SK-N-SH (cell line): ENCODE measurements around the gene C7orf25. TPM values are rescaled to one million over a fixed set of nuclear protein-coding genes. Genes with fewer than 3 reads are reported as not detected.

Experiments
- CTCF ChIA-PET: fragments of 300-600, 350-600 bp; formaldehyde crosslinking; extraction: SDS; loops from one replicate; lab custom pipeline; 2021; lab: Yijun Ruan, JAX
- POLR2A ChIA-PET: fragments of 350-600 bp; sonication (Branson Sonifier 250); formaldehyde crosslinking; extraction: SDS; loops from one replicate; lab custom pipeline; 2020; ENCODE audit warnings: antibody characterized with exemption, inconsistent platforms; lab: Yijun Ruan, JAX
- DNase-seq: peaks from one replicate; pipeline ENCODE4 v3.0.0; 2012
- H2AFZ ChIP-seq: fragments of 200-600 bp; sonication (generic); 2 replicates; pipeline ENCODE4 v1.8.1; 2016; ENCODE audit warnings: antibody characterized with exemption, mild to moderate bottlenecking, low read depth
- H3F3A ChIP-seq: fragments of 200-600 bp; sonication (generic); replicated peaks from 2 replicates; pipeline ENCODE3; 2016; ENCODE audit warnings: antibody characterized with exemption, mild to moderate bottlenecking; ENCODE audit not compliant: insufficient read depth
- H3K27ac ChIP-seq, 2 experiments: fragments of 200-500 bp in 1 of 2; fragments of 200-600 bp in 1 of 2; sonication (Bioruptor generic) in 1 of 2; sonication (generic), shearing (Covaris generic) in 1 of 2; 2 replicates each; pipeline versions ENCODE4 v1.5.1 to v1.6.1; 2014 to 2016; ENCODE audit warnings: low read depth in 2 of 2, inconsistent platforms in 1 of 2, low read length in 1 of 2, mild to moderate bottlenecking in 1 of 2, mixed read lengths in 1 of 2
- H3K27me3 ChIP-seq: fragments of 200-600 bp; sonication (generic), shearing (Covaris generic); 2 replicates; pipeline ENCODE4 v1.6.1; 2016; ENCODE audit warnings: mixed run types; ENCODE audit not compliant: insufficient read depth
- H3K36me3 ChIP-seq, 2 experiments: fragments of 200-500 bp in 1 of 2; fragments of 200-600 bp in 1 of 2; sonication (Bioruptor generic) in 1 of 2; sonication (generic) in 1 of 2; replicated peaks in 1 of 2; 2 replicates each; pipeline versions ENCODE3 to v1.5.1; 2014 to 2016; ENCODE audit warnings: low read length in 1 of 2, mild to moderate bottlenecking in 1 of 2; ENCODE audit not compliant: insufficient read depth in 2 of 2, control insufficient read depth in 1 of 2
- H3K4me1 ChIP-seq, 2 experiments: fragments of 200-500 bp in 1 of 2; fragments of 200-600 bp in 1 of 2; sonication (Bioruptor generic) in 1 of 2; sonication (generic), shearing (Covaris generic) in 1 of 2; 2 replicates each; pipeline versions ENCODE4 v1.5.1 to v1.6.1; 2014 to 2016; ENCODE audit warnings: low read depth in 1 of 2, low read length in 1 of 2, mixed run types in 1 of 2; ENCODE audit not compliant: insufficient read depth in 2 of 2, control insufficient read depth in 1 of 2
- H3K4me2 ChIP-seq: fragments of 200-600 bp; sonication (generic), shearing (Covaris generic); 2 replicates; pipeline ENCODE4 v1.6.1; 2017; ENCODE audit warnings: mixed run types
- H3K4me3 ChIP-seq, 2 experiments: fragments of 200-500 bp in 1 of 2; fragments of 200-600 bp in 1 of 2; sonication (Bioruptor generic) in 1 of 2; sonication (generic), shearing (Covaris generic) in 1 of 2; 2 replicates each; pipeline versions ENCODE4 v1.5.1 to v1.8.1; 2014 to 2016; ENCODE audit warnings: low read depth in 2 of 2, inconsistent platforms in 1 of 2, low read length in 1 of 2, mild to moderate bottlenecking in 1 of 2, mixed read lengths in 1 of 2, moderate library complexity in 1 of 2
- H3K79me2 ChIP-seq: fragments of 200-600 bp; sonication (generic); 2 replicates; pipeline ENCODE4 v1.8.1; 2017; ENCODE audit warnings: mild to moderate bottlenecking; ENCODE audit not compliant: insufficient read depth
- H3K9ac ChIP-seq: fragments of 200-600 bp; sonication (generic); 2 replicates; pipeline ENCODE4 v1.6.1; 2017; ENCODE audit warnings: mixed run types
- H3K9me2 ChIP-seq: fragments of 200-600 bp; sonication (generic); 2 replicates; pipeline ENCODE4 v1.6.1; 2017; ENCODE audit warnings: mixed run types
- H3K9me3 ChIP-seq: fragments of 200-600 bp; sonication (generic); 2 replicates; pipeline ENCODE4 v1.6.1; 2017; ENCODE audit warnings: mixed run types, mild to moderate bottlenecking, moderate library complexity
- H4K20me1 ChIP-seq: fragments of 200-600 bp; sonication (generic); 2 replicates; pipeline ENCODE4 v1.6.1; 2017; ENCODE audit warnings: mild to moderate bottlenecking, mixed run types; ENCODE audit not compliant: insufficient read depth
- CHD2 ChIP-seq: fragments of 150-350 bp; IDR thresholded peaks from 2 replicates; pipeline ENCODE4 v1.6.1; 2018; ENCODE audit warnings: low read length; ENCODE audit not compliant: partially characterized antibody
- ELF1 ChIP-seq: IDR thresholded peaks from 2 replicates; pipeline ENCODE4 v1.4.0; 2012
- FOXJ3 ChIP-seq: sonication (generic); formaldehyde crosslinking; IDR thresholded peaks from 2 replicates; pipeline ENCODE4 v1.5.1; 2020; ENCODE audit warnings: mild to moderate bottlenecking, missing genetic modification reagents
- GATA2 ChIP-seq: sonication (generic); formaldehyde crosslinking; IDR thresholded peaks from 2 replicates; pipeline ENCODE4 v1.5.0; 2020; ENCODE audit warnings: mild to moderate bottlenecking, missing genetic modification reagents
- JUND ChIP-seq: IDR thresholded peaks from 2 replicates; pipeline ENCODE4 v1.4.0; 2012
- NFIC ChIP-seq: IDR thresholded peaks from 2 replicates; pipeline ENCODE4 v1.4.0; 2012; ENCODE audit warnings: borderline replicate concordance
- NRF1 ChIP-seq: IDR thresholded peaks from 2 replicates; pipeline ENCODE4 v1.6.1; 2012; ENCODE audit warnings: low read depth, mild to moderate bottlenecking, low read length
- POLR2AphosphoS5 ChIP-seq: IDR thresholded peaks from 2 replicates; pipeline ENCODE4 v1.6.1; 2012; ENCODE audit warnings: low read depth, low read length
- RXRA ChIP-seq: IDR thresholded peaks from 2 replicates; pipeline ENCODE4 v1.4.0; 2012; ENCODE audit warnings: low read depth, mild to moderate bottlenecking, borderline replicate concordance
- SMC3 ChIP-seq: IDR thresholded peaks from 2 replicates; pipeline ENCODE4 v1.6.1; 2012; ENCODE audit warnings: low read depth, low read length, improper control_type of control experiment
- TCF12 ChIP-seq: IDR thresholded peaks from 2 replicates; pipeline ENCODE4 v1.4.0; 2012
- WGBS: methylation state at CpG from one replicate; pipeline ENCODE4 v1.1.6; 2017; ENCODE audit warnings: low lambda C conversion rate; 5-methylcytosine and 5-hydroxymethylcytosine counted together
- polyA plus RNA-seq, 3 experiments: library from polyadenylated mRNA; depleted of rRNA; stranded (reverse); fragments of >200 nt; gene quantifications; 2 replicates each; pipeline ENCODE4 v1.2.3, GENCODE V29; 2012
- TF ChIP-seq, protein P1 (sequence below): fragments of 150-350 bp; IDR thresholded peaks from 2 replicates; pipeline ENCODE4 v1.6.1; 2016; ENCODE audit warnings: mild to moderate bottlenecking, low read depth, low read length
- TF ChIP-seq, protein P2 (sequence below): fragments of 150-350 bp; IDR thresholded peaks from 2 replicates; pipeline ENCODE4 v1.6.1; 2017; ENCODE audit warnings: antibody characterized with exemption, low read length, low read depth, borderline replicate concordance
- TF ChIP-seq, protein P3 (sequence below): IDR thresholded peaks from 2 replicates; pipeline ENCODE4 v1.6.1; 2012; ENCODE audit warnings: mild to moderate bottlenecking, low read depth, low read length, moderate library complexity

Gene C7orf25
- polyA plus RNA-seq, 1 of the 3 experiments (the other 2 are of a cell fraction): 6.1 TPM

DNA sequence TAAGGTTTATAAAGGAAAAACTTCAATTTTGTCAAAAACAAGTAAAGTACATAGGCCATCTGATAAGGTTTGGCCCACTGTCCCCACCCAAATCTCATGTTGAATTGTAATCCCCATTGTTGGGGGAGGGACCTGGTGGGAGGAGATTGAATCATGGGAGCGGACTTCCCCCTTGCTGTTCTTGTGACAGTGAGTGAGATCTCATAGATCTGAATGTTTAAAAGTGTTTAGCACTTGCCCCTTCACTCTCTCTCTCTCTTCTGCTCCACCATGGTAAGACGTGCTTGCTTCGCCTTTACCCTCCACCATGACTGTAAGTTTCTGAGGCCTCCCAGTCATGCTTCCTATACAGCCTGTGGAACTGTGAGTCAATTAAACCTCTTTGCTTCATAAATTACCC is 38.5 kb upstream of the C7orf25 start:
- ChIA-PET CTCF (interaction anchor here (1.3 to 5.2 kb wide), 3 partner anchors 9 to 570 kb away, joined by 3 to 38 read pairs (median 7); no protein-coding TSS in a partner anchor), POLR2A (no interaction called here)
- Histone ChIP-seq H3K4me3 (no peak overlapping the region), H3K9me3 (no peaks in the 10 kb centered on the region), H2AFZ (no peak overlapping the region), H3K4me1 (no peaks in the 10 kb centered on the region; a peak in 1 of 4 replicates), H3K27me3 (no peaks in the 10 kb centered on the region), H3K4me2 (no peak overlapping the region), H3F3A (no peaks in the 10 kb centered on the region), H3K36me3 (no peaks in the 10 kb centered on the region), H3K9ac (no peak overlapping the region), H3K79me2 (no peaks in the 10 kb centered on the region), H4K20me1 (no peaks in the 10 kb centered on the region), H3K9me2 (no peaks in the 10 kb centered on the region), H3K27ac (no peak overlapping the region)
- TF ChIP-seq RXRA (no peak), FOXJ3 (CRISPR knock-in tag) (no peak), ELF1 (no peak), GATA2 (CRISPR knock-in tag) (no peak), NRF1 (no peak), SMC3 (no peak), TCF12 (no peak), NFIC (no peak)
- TF ChIP-seq, protein P1, sequence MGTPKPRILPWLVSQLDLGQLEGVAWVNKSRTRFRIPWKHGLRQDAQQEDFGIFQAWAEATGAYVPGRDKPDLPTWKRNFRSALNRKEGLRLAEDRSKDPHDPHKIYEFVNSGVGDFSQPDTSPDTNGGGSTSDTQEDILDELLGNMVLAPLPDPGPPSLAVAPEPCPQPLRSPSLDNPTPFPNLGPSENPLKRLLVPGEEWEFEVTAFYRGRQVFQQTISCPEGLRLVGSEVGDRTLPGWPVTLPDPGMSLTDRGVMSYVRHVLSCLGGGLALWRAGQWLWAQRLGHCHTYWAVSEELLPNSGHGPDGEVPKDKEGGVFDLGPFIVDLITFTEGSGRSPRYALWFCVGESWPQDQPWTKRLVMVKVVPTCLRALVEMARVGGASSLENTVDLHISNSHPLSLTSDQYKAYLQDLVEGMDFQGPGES: no peak
- TF ChIP-seq, protein P2, sequence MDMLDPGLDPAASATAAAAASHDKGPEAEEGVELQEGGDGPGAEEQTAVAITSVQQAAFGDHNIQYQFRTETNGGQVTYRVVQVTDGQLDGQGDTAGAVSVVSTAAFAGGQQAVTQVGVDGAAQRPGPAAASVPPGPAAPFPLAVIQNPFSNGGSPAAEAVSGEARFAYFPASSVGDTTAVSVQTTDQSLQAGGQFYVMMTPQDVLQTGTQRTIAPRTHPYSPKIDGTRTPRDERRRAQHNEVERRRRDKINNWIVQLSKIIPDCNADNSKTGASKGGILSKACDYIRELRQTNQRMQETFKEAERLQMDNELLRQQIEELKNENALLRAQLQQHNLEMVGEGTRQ: no peak
- WGBS: 26% methylated on average over 3 of the region's 3 CpGs
- DNase-seq: no peak

DNA sequence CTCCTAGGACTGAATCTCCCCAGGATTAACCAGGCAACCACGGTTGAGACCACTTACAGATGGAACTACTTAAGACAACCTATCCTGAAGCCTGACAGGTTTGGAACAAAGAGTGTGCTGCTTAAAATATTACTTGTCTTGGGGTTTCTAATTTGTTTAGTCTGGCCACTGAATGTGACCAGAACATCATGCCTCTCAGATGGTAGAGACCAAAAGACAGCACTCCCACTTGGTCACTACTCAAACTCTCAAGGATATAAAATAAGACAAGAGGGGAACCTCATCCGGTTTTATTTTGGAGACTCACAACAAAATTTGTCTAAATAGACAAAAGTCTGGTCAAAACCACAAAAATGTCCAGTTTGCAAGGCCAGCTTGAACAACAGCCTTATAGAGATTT is 35.7 kb upstream of the C7orf25 start:
- Histone ChIP-seq H2AFZ (no peak overlapping the region), H3K4me2 (no peak overlapping the region), H3K4me1 (no peaks in the 10 kb centered on the region; a peak in 1 of 4 replicates), H3K27me3 (no peaks in the 10 kb centered on the region)
- DNase-seq: no peak
- TF ChIP-seq CHD2: no peak
- no peak for TF ChIP-seq POLR2AphosphoS5
- TF ChIP-seq JUND: no peak
- TF ChIP-seq, protein P3, sequence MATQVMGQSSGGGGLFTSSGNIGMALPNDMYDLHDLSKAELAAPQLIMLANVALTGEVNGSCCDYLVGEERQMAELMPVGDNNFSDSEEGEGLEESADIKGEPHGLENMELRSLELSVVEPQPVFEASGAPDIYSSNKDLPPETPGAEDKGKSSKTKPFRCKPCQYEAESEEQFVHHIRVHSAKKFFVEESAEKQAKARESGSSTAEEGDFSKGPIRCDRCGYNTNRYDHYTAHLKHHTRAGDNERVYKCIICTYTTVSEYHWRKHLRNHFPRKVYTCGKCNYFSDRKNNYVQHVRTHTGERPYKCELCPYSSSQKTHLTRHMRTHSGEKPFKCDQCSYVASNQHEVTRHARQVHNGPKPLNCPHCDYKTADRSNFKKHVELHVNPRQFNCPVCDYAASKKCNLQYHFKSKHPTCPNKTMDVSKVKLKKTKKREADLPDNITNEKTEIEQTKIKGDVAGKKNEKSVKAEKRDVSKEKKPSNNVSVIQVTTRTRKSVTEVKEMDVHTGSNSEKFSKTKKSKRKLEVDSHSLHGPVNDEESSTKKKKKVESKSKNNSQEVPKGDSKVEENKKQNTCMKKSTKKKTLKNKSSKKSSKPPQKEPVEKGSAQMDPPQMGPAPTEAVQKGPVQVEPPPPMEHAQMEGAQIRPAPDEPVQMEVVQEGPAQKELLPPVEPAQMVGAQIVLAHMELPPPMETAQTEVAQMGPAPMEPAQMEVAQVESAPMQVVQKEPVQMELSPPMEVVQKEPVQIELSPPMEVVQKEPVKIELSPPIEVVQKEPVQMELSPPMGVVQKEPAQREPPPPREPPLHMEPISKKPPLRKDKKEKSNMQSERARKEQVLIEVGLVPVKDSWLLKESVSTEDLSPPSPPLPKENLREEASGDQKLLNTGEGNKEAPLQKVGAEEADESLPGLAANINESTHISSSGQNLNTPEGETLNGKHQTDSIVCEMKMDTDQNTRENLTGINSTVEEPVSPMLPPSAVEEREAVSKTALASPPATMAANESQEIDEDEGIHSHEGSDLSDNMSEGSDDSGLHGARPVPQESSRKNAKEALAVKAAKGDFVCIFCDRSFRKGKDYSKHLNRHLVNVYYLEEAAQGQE: no peak
- TF ChIP-seq, all 33 proteins: peak for 0
- 6% methylated on average over 2 of the region's 2 CpGs for WGBS
- H3K9ac ChIP-seq: no peak overlapping the region
- no peaks in the 10 kb centered on the region for H3K79me2 ChIP-seq
- H3K9me2 ChIP-seq: no peaks in the 10 kb centered on the region
- H3K36me3 ChIP-seq: no peaks in the 10 kb centered on the region
- no peak overlapping the region for H3K4me3 ChIP-seq
- H4K20me1 ChIP-seq: no peaks in the 10 kb centered on the region
- ChIA-PET POLR2A (no interaction called here), CTCF (interaction anchor here (1.3 to 1.6 kb wide), 3 partner anchors 12 to 892 kb away, joined by 4 to 5 read pairs (median 4); no protein-coding TSS in a partner anchor)
- no peaks in the 10 kb centered on the region for H3K9me3 ChIP-seq
- H3F3A ChIP-seq: no peaks in the 10 kb centered on the region
- no peak overlapping the region for H3K27ac ChIP-seq
